ENCODE data around the gene TRPV6.

Gene TRPV6

GRCh38 chr7:142885311-142886230, at the start of gene TRPV6:
Gene TRPV6, minus strand, starts transcription at chr7:142885745.
- peak; percentile 10 for DNase-seq

- no peak for DNase-seq
These were observed 48.5 kb upstream of the TRPV6 start for GRCh38 chr7:142934056-142934455.

- no peak for DNase-seq
These were observed 48.1 kb upstream of the TRPV6 start, which contains the start of gene TRPV5 for GRCh38 chr7:142933624-142934023. Gene TRPV5, minus strand, starts transcription at chr7:142933746. Its CDS starts 287 bp downstream, at chr7:142933459.

- no peak for DNase-seq
These were observed 47.5 kb upstream of the TRPV6 start for GRCh38 chr7:142933092-142933475.

GRCh38 chr7:142932386-142933091, 47.0 kb upstream of the TRPV6 start:
- DNase-seq = no peak

- DNase-seq = no peak
These were observed 44.7 kb upstream of the TRPV6 start for GRCh38 chr7:142930126-142930730.

- DNase-seq = no peak
These were observed 42.4 kb upstream of the TRPV6 start for GRCh38 chr7:142927949-142928348.

- DNase-seq = no peak
These were observed 41.7 kb upstream of the TRPV6 start for GRCh38 chr7:142927085-142927745.

- no peak for DNase-seq
These were observed 39.9 kb upstream of the TRPV6 start for GRCh38 chr7:142925413-142925812.

- DNase-seq = no peak
These were observed 37.8 kb upstream of the TRPV6 start for GRCh38 chr7:142923391-142923790.

- DNase-seq = no peak
These were observed 34.1 kb upstream of the TRPV6 start for GRCh38 chr7:142919656-142920055.

- no peak for DNase-seq
These were observed 33.4 kb upstream of the TRPV6 start for GRCh38 chr7:142918901-142919300.

GRCh38 chr7:142917447-142917846, 31.9 kb upstream of the TRPV6 start:
- DNase-seq = no peak

GRCh38 chr7:142916508-142916907, 31.0 kb upstream of the TRPV6 start:
- DNase-seq = no peak

GRCh38 chr7:142915315-142915714, 29.8 kb upstream of the TRPV6 start:
- DNase-seq = no peak

GRCh38 chr7:142914121-142914520, 28.6 kb upstream of the TRPV6 start:
- no peak for DNase-seq

GRCh38 chr7:142913566-142913965, 28.0 kb upstream of the TRPV6 start:
- no peak for DNase-seq

GRCh38 chr7:142913051-142913450, 27.5 kb upstream of the TRPV6 start:
- no peak for DNase-seq

- DNase-seq = no peak
These were observed 24.9 kb upstream of the TRPV6 start for GRCh38 chr7:142910481-142910880.

- DNase-seq = no peak
These were observed 24.5 kb upstream of the TRPV6 start for GRCh38 chr7:142910031-142910433.

GRCh38 chr7:142908921-142909890, 23.7 kb upstream of the TRPV6 start:
- DNase-seq = no peak

- DNase-seq = no peak
These were observed 22.7 kb upstream of the TRPV6 start for GRCh38 chr7:142908290-142908689.

Data from COR-L47 (cell line).